GM06990 (cell line): ENCODE results near the gene UVSSA.
"Not testable (repeated sequence)": the region's sequence is repeated elsewhere in the genome, so short reads cannot be mapped to it uniquely, and the experiment has no call there.

ENCODE experiments used
- DNase-seq: peaks from one replicate; pipeline ENCODE4 v3.0.0-alpha.2; 2011; ENCODE audit not compliant: insufficient read length; ENCODE audit errors: extremely low read depth
- H3K27me3 ChIP-seq: replicated peaks from 2 replicates; pipeline ENCODE4 v1.6.0; 2011; ENCODE audit warnings: low read length; ENCODE audit not compliant: control insufficient read depth, insufficient read depth
- H3K36me3 ChIP-seq: 2 replicates; pipeline ENCODE4 v1.5.1; 2011; ENCODE audit warnings: low read length; ENCODE audit not compliant: control insufficient read depth, insufficient read depth
- H3K4me3 ChIP-seq: replicated peaks from 2 replicates; pipeline ENCODE4 v1.5.1; 2011; ENCODE audit warnings: low read depth, mild to moderate bottlenecking, control low read depth, low read length
- TF ChIP-seq, protein P1 (sequence below): IDR thresholded peaks from 2 replicates; pipeline ENCODE4 v1.5.1; 2011; ENCODE audit warnings: low read length, control low read depth, mild to moderate bottlenecking, inconsistent platforms; ENCODE audit not compliant: insufficient read depth, poor library complexity, severe bottlenecking

The UVSSA gene

DNA sequence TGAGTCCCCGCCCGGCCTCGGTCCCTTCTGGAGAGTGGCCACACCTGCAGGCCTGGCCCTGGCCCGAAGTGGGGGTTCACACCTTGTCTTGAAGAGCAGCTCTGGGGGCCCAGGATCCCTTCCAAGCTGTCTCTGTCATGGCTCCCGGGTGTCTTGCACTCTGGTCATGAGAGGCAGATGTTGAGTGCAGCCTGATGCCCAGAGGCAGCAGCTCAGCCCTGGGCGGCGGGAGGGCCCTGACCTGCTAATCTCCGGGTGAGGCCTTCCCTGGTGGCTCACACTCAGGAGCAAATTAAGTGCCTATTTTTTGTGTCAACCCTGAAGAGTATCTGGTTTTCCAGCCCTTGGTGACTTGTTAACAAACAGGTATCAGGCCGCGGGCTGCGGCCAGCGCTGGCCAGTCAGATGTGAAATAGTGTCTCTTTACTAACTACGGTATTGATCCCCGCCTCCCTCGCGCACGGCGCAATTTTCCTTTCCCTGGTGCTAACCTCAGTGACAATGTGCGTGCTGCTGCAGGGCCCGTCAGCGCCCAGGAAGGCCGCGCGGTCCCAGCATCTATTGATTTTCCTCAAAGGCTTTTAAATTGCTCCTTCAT lies 35.0 kb downstream of the UVSSA start:
- no peak overlapping the region for H3K4me3 ChIP-seq
- peaks cover 2% of the 10 kb centered on the region for H3K36me3 ChIP-seq
- TF ChIP-seq, protein P1, sequence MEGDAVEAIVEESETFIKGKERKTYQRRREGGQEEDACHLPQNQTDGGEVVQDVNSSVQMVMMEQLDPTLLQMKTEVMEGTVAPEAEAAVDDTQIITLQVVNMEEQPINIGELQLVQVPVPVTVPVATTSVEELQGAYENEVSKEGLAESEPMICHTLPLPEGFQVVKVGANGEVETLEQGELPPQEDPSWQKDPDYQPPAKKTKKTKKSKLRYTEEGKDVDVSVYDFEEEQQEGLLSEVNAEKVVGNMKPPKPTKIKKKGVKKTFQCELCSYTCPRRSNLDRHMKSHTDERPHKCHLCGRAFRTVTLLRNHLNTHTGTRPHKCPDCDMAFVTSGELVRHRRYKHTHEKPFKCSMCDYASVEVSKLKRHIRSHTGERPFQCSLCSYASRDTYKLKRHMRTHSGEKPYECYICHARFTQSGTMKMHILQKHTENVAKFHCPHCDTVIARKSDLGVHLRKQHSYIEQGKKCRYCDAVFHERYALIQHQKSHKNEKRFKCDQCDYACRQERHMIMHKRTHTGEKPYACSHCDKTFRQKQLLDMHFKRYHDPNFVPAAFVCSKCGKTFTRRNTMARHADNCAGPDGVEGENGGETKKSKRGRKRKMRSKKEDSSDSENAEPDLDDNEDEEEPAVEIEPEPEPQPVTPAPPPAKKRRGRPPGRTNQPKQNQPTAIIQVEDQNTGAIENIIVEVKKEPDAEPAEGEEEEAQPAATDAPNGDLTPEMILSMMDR = no peak
- H3K27me3 ChIP-seq = no peaks in the 10 kb centered on the region
- DNase-seq = no peak

DNA sequence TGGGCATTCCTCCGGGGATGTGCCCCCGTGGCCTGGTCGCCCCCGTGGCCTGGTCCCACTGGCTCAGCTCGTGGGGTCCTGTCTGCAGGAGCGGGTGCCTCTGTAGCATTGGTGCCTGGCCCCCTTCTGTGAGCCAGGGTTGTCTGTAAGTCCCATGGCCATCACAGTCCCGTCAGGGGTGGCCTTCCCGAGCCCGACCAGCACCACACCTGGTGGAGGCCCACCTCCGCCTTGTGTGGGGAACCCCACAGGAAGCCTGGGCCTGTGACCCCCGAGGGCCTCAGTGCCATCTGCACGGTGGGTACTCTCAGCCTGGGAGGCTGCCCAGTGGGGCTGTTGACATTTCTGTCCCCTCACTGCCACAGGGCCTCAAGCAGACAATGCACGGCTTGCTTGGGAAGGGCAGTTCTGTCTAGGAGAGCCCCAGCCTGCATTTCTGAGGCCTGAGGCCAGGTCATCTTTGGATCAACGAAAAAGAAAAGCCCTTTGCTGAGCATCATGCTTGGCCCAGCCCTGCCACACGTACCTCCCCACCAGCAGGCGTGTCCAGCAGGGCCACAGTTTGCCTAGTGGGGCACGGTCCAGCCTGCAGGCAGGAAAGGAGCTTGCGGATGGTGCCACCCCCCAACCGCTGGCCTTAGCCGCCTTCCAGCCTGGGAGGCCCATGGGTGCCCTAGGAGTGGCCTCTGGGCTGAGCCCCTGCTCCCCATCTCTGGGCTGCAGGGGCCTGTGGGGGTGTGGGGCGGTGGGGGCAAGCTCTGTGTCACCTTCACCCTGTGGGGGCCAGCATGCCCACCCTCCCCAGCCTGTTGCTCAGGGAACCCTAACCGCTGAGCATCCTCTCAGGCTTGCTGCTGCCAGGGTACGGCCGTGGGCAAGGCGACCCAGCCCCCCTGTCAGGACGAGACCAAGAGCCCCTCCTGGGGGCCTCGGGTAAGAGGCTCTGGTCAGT lies 36.0 kb downstream of the UVSSA start:
- TF ChIP-seq, protein P1 = no peak
- H3K36me3 ChIP-seq = peaks cover 2% of the 10 kb centered on the region

GRCh38 chr4:1383728-1384591 lies 37.0 kb downstream of the UVSSA start:
- peaks cover 2% of the 10 kb centered on the region for H3K36me3 ChIP-seq
- no peak overlapping the region for H3K4me3 ChIP-seq
- no peaks in the 10 kb centered on the region for H3K27me3 ChIP-seq
- no peak for DNase-seq
- TF ChIP-seq, protein P1 = no peak

More for the DNA sequence above, 36.0 kb downstream of the UVSSA start:
- no peak for DNase-seq
- Histone ChIP-seq H3K4me3 (no peak overlapping the region), H3K27me3 (no peaks in the 10 kb centered on the region)

DNA sequence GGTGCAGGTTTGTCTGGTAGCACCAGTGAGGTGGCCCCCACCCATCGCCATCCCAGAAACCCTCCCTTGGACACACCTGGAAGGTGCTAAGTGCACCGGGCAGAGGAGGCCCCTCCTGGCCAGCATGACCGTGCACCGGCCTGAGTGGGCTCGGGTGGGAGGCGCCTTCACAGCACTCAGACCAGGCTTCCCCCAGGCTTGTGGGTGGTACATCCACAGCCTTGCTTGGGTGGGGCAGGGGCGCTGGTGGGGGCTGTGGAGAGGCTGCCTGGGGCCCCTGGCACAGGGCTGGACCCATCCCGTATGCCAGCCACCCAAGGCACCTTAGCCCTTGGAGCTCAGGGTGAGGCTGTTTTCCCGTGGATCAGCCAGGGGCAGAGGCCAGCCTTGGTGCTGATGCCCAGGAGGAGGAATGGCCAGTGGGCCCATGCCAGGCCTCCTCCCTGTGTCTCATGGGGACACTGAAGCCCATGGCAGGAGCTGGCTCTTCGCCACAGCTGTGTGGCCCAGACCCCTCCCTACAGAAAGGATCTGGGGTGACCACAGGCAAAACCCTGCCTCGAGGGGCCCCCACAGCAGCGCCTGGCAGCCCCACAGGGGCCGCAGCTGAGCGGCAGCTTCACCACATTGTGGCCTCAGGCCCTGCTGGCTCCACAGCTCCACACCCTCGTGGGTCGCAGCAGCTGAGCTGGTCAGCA lies 37.8 kb downstream of the UVSSA start:
- H3K27me3 ChIP-seq = no peaks in the 10 kb centered on the region
- DNase-seq = no peak
- no peak overlapping the region for H3K4me3 ChIP-seq
- TF ChIP-seq, protein P1 = no peak
- H3K36me3 ChIP-seq = peaks cover 2% of the 10 kb centered on the region

GRCh38 chr4:1385373-1386340 lies 38.6 kb downstream of the UVSSA start:
- H3K27me3 ChIP-seq = no peaks in the 10 kb centered on the region
- DNase-seq = no peak
- H3K36me3 ChIP-seq = peaks cover 2% of the 10 kb centered on the region
- H3K4me3 ChIP-seq = no peak overlapping the region
- TF ChIP-seq, protein P1 = no peak

GRCh38 chr4:1393363-1393762 lies 46.4 kb downstream of the UVSSA start:
- not testable (repeated sequence) for H3K36me3 ChIP-seq, H3K27me3 ChIP-seq, H3K4me3 ChIP-seq, DNase-seq
